ENCODE measurements around the gene PSMB2.

PSMB2 gene

GRCh38 chr1:35557611-35558373 is 83.5 kb downstream of the PSMB2 start, which contains the start of gene NCDN:
TSS of gene NCDN (plus strand) at chr1:35557799. CDS start at chr1:35558191, 392 bp downstream.
- DNase-seq (ENCODE audit: low read depth, low spot score), result peak; percentile 94

DNA sequence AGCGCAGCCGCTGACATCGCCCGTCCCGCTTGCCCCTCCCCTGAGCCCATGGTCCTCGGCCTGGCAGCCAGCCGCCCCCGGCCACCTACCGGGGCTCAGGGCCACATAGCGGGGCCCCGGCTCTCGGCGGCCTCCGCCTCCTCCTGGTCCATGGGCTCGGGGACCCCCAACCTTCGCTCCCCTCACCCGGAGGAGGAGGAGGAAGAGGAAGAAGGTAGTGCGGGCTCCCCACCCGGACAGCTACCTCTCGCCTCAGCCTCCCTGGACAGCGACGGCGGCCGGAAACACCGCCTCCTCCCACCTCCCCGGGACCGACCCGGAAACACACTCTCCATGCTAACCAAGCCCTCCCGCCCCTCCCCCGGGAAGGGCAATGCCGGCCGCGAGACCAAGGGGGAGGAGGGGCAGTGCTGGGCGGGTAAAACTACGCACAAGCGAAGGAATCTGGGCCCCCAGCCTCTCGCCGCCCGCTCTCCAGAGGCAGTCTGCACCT is 84.2 kb downstream of the PSMB2 start, which contains the start of gene KIAA0319L:
TSS of gene KIAA0319L (minus strand) at position 286 of the 493 bp plus-strand sequence. CDS start 2,912 bp downstream, outside the sequence.
- no peak for DNase-seq (ENCODE audit: low read depth, low spot score)

GRCh38 chr1:35556484-35557117 is 84.7 kb downstream of the PSMB2 start:
- no peak for DNase-seq (ENCODE audit: low read depth, low spot score)

DNA sequence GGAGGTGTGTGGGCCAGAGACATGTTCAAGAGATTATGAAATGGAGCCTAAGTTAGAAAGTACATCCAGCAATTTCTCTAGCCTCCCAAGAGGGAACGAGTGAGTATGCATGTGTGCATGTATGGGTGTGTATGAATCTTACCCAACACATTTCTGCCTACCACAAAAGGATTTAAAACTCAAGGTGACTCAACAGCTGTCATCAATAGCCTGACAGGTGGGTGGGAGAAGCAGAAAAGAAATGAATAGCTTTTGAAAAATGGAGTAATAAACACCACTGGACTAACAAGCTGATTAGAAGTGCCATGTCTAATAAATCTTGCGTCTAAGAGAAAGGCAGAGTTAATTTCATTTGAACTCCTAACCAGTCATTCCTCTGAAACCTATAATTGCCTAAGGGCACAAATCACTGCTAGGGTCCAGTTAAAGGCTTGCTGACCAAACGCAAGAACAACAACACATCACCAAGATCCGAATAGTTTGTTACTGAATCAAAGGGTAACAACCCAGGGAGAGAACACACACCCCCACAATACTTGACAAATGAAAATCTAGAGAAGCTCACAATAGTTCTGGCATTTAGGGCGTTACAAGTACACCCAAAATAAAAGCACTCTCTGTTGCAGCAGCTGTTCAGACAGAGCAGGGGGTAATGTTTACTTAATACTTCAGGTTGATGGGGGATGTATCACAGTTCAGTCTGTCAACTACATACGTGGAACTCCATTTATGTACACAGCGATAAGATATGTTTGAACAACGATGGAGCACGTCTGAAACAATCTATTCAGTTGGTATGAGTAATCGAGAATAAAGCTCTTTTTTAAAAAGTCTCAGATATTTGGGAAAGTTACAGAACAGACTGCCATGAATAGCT is 85.5 kb downstream of the PSMB2 start:
- no peak for DNase-seq (ENCODE audit: low read depth, low spot score)

DNA sequence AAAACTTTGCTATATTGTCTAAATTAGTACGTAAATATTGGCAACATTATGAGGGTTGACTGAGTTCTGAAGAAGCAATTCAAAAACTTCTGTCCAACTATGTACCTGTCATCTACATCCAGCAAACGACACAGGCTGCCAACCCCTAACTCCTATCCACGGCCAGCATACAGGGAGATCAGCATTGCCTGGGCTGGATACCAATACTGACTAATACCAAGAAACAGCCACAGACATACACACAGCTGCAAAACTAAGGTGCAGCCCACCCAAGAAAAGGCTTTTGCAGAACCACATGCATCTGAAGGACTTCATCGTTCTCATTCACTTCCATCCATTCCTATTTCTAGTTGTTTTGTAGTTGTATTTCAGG is 86.1 kb downstream of the PSMB2 start:
- DNase-seq (ENCODE audit: low read depth, low spot score), result no peak

GRCh38 chr1:35554266-35555211 is 86.8 kb downstream of the PSMB2 start:
- DNase-seq (ENCODE audit: low read depth, low spot score), result no peak

DNA sequence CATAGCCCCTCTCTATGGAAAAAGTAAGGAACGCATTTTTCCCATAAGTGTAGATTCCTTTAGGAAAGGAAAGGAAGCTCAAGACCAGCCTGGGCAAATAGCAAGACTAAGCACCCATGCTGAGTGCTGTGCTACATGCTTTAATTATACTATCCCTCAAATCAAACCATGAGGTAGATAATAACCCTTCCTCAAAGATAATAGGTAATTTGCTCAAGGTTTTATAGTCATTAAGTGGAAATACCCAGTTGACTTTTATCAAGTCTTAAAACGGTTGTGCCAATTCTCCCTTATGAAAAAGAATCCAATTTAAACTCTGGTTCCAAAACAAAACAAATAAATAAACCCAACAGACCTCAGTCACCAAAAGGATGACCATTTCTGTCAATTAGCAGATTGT is 87.5 kb downstream of the PSMB2 start:
- DNase-seq (ENCODE audit: low read depth, low spot score), result no peak
